Esophagus muscularis mucosa (tissue), 4 donors: ENCODE data around the gene GTF2A2. TPM values are rescaled to one million over a fixed set of nuclear protein-coding genes. Genes with fewer than 3 reads are reported as not detected.

Experiments used
- DNase-seq: peaks from one replicate; pipeline ENCODE4 v3.0.0-alpha.2; 2017; ENCODE audit errors: extremely low spot score
- H3K27ac ChIP-seq, 4 donors: fragments of 200-600 bp; sonication (generic); replicated peaks in 1 of 4; 1 replicate in 3 of 4; 2 replicates in 1 of 4; pipeline ENCODE4 v1.5.1; 2016 to 2019; ENCODE audit warnings: mild to moderate bottlenecking in 1 of 4
- H3K27me3 ChIP-seq, 4 donors: fragments of 200-600 bp; sonication (generic); one replicate each; pipeline versions ENCODE4 v1.5.1 to v1.6.0; 2016 to 2019
- H3K36me3 ChIP-seq, 4 donors: fragments of 200-600 bp; sonication (generic); one replicate each; pipeline ENCODE4 v1.5.1; 2016 to 2019
- H3K4me1 ChIP-seq, 4 donors: fragments of 200-600 bp; sonication (generic); one replicate each; pipeline ENCODE4 v1.5.1; 2016 to 2019
- H3K4me3 ChIP-seq, 4 donors: fragments of 200-600 bp; sonication (generic); 1 replicate in 2 of 4; 2 replicates in 2 of 4; pipeline ENCODE4 v1.5.1; 2016 to 2019; ENCODE audit warnings: mild to moderate bottlenecking in 4 of 4, moderate library complexity in 1 of 4
- H3K9me3 ChIP-seq, 4 donors: fragments of 200-600 bp; sonication (generic); 1 replicate in 3 of 4; 2 replicates in 1 of 4; pipeline ENCODE4 v1.5.1; 2016 to 2019
- CTCF ChIP-seq, 3 experiments: fragments of 200-600 bp in 2 of 3; fragments of 450-650 bp in 1 of 3; sonication (generic) in 2 of 3; IDR thresholded peaks; one replicate each; pipeline ENCODE4 v1.5.1; 2017 to 2019; ENCODE audit warnings: antibody characterized with exemption in 3 of 3, mild to moderate bottlenecking in 2 of 3, moderate library complexity in 1 of 3
- EP300 ChIP-seq: sonication (generic); formaldehyde crosslinking; IDR thresholded peaks from one replicate; pipeline ENCODE4 v1.6.1; 2017; ENCODE audit warnings: antibody characterized with exemption
- POLR2A ChIP-seq: fragments of 450-650 bp; IDR thresholded peaks from one replicate; pipeline ENCODE4 v1.6.1; 2017; ENCODE audit warnings: antibody characterized with exemption, moderate library complexity, mild to moderate bottlenecking, low read depth
- POLR2AphosphoS5 ChIP-seq, 2 donors: sonication (generic); formaldehyde crosslinking; IDR thresholded peaks; one replicate each; pipeline ENCODE4 v1.6.1; 2017; ENCODE audit warnings: antibody characterized with exemption in 2 of 2
- WGBS: methylation state at CpG from one replicate; pipeline ENCODE4 v1.1.5; 2018; 5-methylcytosine and 5-hydroxymethylcytosine counted together
- intact Hi-C: fragments of 100-400 bp; cut with DNase I; formaldehyde crosslinking; loops from one replicate; pipeline ENCODE4 v1.15.1; 2023
- total RNA-seq, 4 donors: library from RNA; depleted of rRNA; stranded (reverse); fragments of >200 nt; gene quantifications; one replicate each; pipeline versions ENCODE4 v1.1.0 to v1.2.1, GENCODE V29; 2016

The GTF2A2 gene
- total RNA-seq, 4 donors from 2014 or later: 48.5 to 56.3 (median 51.3) TPM

- no peak for DNase-seq
- H3K4me3 ChIP-seq: no peak overlapping the region
- peaks cover 8 to 40% (median 21%) of the 10 kb centered on the region in 4 donors for H3K36me3 ChIP-seq
- no peaks in the 10 kb centered on the region for H3K9me3 ChIP-seq
- H3K27me3 ChIP-seq: no peaks in the 10 kb centered on the region
- intact Hi-C loops: no loop called here
- peaks cover 0 to 4% (median 0%) of the 10 kb centered on the region in 4 donors for H3K4me1 ChIP-seq
- 71% methylated on average over 3 of the region's 3 CpGs for WGBS
- TF ChIP-seq EP300 (no peak), POLR2AphosphoS5 (IDR thresholded peaks at IDR 0.05) (no peak), POLR2A (no peak), CTCF (IDR thresholded peaks at IDR 0.05) (no peak)
- H3K27ac ChIP-seq: no peak overlapping the region
Measured at GRCh38 chr15:59636184-59636583, 21.1 kb downstream of the GTF2A2 start.

GRCh38 chr15:59632714-59633113 is 24.6 kb downstream of the GTF2A2 start:
- H3K36me3 ChIP-seq: peaks cover 0 to 8% (median 2%) of the 10 kb centered on the region in 4 donors
- intact Hi-C loops: no loop called here
- H3K4me1 ChIP-seq: peaks cover 0 to 4% (median 0%) of the 10 kb centered on the region in 4 donors
- 42% methylated on average over 4 of the region's 4 CpGs for WGBS
- no peak overlapping the region for H3K4me3 ChIP-seq
- H3K9me3 ChIP-seq: no peaks in the 10 kb centered on the region
- DNase-seq: no peak
- TF ChIP-seq POLR2AphosphoS5 (IDR thresholded peaks at IDR 0.05): no peak
- no peak for TF ChIP-seq POLR2A
- no peak for TF ChIP-seq EP300
- no peak for TF ChIP-seq CTCF (IDR thresholded peaks at IDR 0.05)
- H3K27me3 ChIP-seq: no peaks in the 10 kb centered on the region
- no peak overlapping the region for H3K27ac ChIP-seq

GRCh38 chr15:59622289-59622688 is 35.0 kb downstream of the GTF2A2 start:
- Histone ChIP-seq H3K4me3 (no peak overlapping the region), H3K9me3 (no peaks in the 10 kb centered on the region), H3K36me3 (no peaks in the 10 kb centered on the region), H3K27me3 (peaks cover 0 to 31% (median 0%) of the 10 kb centered on the region in 4 donors), H3K4me1 (no peaks in the 10 kb centered on the region), H3K27ac (no peak overlapping the region)
- intact Hi-C loops: no loop called here
- WGBS: 23% methylated on average over 6 of the region's 6 CpGs
- TF ChIP-seq CTCF (IDR thresholded peaks at IDR 0.05): no peak
- no peak for TF ChIP-seq EP300
- TF ChIP-seq POLR2A: no peak
- no peak for TF ChIP-seq POLR2AphosphoS5 (IDR thresholded peaks at IDR 0.05)
- no peak for DNase-seq

GRCh38 chr15:59618406-59618805 is 38.9 kb downstream of the GTF2A2 start:
- no peak overlapping the region for H3K4me3 ChIP-seq
- 90% methylated on average over 4 of the region's 4 CpGs for WGBS
- TF ChIP-seq POLR2AphosphoS5 (IDR thresholded peaks at IDR 0.05): no peak
- TF ChIP-seq CTCF (IDR thresholded peaks at IDR 0.05): no peak
- no peak for TF ChIP-seq EP300
- TF ChIP-seq POLR2A: no peak
- intact Hi-C loops: no loop called here
- no peak overlapping the region for H3K27ac ChIP-seq
- no peaks in the 10 kb centered on the region for H3K36me3 ChIP-seq
- no peaks in the 10 kb centered on the region for H3K9me3 ChIP-seq
- H3K4me1 ChIP-seq: no peaks in the 10 kb centered on the region
- peaks cover 0 to 46% (median 0%) of the 10 kb centered on the region in 4 donors for H3K27me3 ChIP-seq
- DNase-seq: no peak

- Histone ChIP-seq H3K4me1 (no peaks in the 10 kb centered on the region), H3K27me3 (peaks cover 0 to 32% (median 0%) of the 10 kb centered on the region in 4 donors), H3K36me3 (no peaks in the 10 kb centered on the region), H3K9me3 (no peaks in the 10 kb centered on the region), H3K27ac (no peak overlapping the region), H3K4me3 (no peak overlapping the region)
- no peak for DNase-seq
- intact Hi-C loops: no loop called here
- WGBS: 67% methylated on average over 3 of the region's 3 CpGs
- no peak for TF ChIP-seq POLR2AphosphoS5 (IDR thresholded peaks at IDR 0.05)
Measured at GRCh38 chr15:59616379-59616778, 40.9 kb downstream of the GTF2A2 start.
